GM18858 (cell line): ENCODE data around the gene SPTB.

Experiments used
- ATAC-seq: cut with Tn5 transposase; IDR thresholded peaks from one replicate; pipeline ENCODE4 v1.9.1; 2021; ENCODE audit not compliant: unreplicated experiment

SPTB gene

DNA sequence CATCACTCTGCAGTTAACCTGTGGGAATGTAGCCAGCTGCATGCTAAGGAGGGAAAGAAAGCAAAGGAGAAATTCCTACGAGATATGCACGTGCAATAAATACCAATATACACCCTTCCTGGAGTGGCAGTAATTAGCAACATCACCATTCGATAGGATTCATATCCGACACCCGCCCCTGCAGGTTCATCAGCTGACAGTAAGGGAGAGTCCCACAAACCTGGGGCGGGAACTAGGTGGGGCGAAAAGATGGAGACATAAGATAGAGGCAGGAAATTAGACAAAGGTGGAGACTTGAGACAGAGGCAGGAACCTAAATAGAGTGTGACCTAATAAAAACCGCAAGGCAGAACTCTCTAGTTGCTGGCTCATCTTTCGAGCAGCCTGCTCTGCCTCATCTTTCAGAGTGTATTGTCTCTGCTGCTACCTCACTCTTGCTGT lies 123.9 kb downstream of the SPTB start:
- no peak for ATAC-seq

DNA sequence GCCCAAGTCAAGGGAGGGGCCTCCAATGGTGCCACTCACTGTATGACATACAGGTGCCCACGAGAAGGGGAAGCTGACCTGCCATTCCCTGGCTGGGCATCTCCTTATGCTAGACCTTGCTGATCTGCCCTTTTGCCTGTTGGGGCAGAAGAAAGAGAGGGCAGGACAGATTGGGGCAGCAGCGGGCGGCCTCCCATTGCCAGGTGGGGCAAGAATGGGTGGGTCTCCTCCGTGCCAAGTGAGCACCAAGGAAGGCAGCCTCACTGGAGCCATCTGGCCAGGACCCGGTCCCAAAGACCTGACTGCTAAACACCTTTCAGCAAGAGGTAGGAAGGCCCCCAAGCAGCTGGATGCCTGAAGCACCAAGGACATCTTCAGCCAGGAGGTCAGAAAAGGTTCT lies 125.0 kb downstream of the SPTB start:
- no peak for ATAC-seq

DNA sequence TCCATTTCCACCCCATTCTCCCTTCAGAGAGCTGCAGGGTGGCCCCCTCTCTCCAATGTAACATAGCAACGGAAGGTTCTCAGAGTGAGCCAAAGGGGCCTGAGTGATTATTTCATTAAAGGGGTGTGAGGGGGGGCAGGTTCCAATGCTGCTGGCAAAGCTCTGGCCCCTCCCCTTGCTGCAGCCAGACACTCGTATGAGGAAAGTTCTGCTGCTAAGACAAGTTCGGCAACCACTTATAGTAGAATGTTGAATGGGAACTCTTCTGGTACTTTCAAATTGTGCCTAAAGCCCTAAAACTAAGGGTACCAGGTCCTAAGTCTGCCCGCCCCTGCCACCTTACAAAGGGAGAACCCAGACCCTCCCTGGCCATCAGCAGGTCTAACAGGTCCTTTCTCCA lies 125.7 kb downstream of the SPTB start:
- no peak for ATAC-seq

DNA sequence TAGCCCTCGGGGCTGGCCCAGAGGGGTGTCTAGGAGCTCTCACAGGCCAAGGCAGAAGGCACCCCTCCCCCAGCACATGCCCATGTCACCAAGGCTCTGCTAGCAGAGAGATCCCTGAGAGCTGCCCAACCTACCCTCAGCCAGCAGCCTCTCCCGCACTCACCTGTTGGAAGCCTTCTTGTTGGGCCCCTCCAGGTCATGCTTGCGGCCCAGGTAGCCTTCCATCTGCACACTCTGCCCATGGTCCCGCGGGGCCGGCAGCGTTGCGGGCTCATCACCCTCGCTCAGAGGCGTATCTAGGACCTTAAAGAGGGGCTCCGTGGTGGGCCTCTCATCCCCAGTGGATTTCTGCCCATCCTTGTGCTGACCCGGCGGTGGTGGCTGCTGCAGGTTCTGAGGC lies 126.3 kb downstream of the SPTB start:
- ATAC-seq: no peak

DNA sequence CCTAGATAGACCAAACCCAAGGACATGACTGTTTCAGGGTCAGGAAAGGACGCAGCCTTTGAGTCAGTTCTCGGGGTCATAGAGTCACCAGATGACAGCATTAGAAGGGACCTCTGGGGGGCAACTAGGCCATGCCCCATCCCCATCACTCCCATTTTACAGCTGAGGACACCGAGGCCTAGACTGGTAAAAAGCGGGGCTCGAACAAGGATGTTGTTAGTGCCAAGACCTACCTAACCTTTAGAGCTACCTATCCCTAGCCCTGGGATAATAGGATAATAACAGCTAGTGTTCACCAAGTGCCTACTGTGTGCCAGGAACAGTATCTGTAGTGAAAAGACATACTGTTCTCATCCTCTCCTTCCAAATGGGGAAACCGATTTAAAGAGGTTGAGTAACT lies 126.8 kb downstream of the SPTB start:
- no peak for ATAC-seq

DNA sequence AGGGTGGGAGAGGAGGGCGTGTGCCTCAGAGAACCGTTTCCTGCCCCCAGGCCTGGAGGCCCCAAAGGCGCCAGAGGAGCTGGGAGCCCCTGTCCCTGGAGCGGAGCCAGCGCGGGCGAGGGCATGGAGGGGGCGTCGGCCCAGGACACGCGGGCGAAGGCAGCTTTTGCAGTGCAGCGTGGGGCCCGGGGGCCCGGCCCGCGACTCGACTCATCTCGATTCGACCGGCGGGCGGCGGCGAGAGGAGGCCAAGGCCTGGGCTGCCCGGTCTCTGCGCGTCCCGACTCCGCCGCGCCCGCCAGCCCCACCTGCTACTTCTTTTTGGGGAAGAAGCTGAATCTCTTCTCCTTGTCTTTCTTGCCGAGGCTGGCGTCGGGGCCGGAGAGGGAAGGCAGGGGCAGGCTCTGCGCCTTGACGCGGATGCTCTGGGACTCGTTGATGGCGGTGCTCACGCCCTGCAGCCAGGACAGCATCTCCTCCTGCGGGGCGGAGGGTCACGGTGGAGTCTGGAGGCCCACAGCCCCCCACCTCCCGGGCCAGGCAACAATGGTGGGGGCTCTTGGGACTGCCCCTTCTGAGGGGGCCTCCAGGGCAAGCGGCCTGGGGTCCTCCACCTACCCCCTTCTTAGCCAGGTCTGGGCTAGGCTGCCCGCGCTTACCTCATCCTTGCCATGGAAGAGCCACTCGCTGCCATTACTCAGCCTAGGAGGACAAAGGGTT lies 130.6 kb downstream of the SPTB start:
- ATAC-seq: no peak

DNA sequence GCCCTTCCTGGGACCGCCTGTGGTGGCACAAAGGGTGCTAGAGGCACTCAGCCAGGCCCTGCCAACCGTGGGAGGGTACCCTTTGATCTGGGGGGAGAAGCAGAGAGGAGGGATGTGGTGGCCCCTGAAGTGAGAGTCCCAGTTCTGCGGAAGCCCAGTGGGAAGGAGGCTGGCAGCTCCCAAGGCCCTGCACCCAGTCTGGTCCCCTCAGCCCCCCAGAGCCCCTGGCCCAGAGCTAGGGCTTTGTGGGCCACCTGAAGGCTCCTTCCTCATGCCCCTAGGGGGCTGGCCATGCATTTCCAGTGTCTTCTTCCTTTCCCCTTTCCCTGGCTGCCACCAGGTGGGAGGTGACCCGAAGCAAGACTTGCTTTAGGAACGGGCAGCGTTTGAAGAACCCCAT lies 131.2 kb downstream of the SPTB start:
- ATAC-seq: no peak

DNA sequence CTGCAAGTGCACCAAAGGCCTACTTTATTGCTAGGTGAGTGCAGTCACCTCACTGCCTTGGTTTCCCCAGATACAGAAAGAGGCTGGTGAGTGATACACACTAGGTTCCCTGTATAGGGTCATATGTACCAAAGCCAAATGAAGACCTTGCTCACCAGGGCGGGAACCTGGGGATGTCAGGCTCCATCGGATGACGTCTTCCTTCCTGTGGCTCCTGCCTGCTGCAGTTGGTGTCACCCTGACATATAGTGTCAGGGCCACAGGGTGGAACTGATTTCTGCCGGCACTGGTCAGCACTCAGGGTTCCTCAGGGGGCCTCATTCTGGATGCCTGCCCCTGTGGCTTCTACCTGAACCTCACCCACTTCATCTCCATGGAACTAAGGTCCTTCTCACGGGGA lies 132.4 kb downstream of the SPTB start:
- no peak for ATAC-seq

DNA sequence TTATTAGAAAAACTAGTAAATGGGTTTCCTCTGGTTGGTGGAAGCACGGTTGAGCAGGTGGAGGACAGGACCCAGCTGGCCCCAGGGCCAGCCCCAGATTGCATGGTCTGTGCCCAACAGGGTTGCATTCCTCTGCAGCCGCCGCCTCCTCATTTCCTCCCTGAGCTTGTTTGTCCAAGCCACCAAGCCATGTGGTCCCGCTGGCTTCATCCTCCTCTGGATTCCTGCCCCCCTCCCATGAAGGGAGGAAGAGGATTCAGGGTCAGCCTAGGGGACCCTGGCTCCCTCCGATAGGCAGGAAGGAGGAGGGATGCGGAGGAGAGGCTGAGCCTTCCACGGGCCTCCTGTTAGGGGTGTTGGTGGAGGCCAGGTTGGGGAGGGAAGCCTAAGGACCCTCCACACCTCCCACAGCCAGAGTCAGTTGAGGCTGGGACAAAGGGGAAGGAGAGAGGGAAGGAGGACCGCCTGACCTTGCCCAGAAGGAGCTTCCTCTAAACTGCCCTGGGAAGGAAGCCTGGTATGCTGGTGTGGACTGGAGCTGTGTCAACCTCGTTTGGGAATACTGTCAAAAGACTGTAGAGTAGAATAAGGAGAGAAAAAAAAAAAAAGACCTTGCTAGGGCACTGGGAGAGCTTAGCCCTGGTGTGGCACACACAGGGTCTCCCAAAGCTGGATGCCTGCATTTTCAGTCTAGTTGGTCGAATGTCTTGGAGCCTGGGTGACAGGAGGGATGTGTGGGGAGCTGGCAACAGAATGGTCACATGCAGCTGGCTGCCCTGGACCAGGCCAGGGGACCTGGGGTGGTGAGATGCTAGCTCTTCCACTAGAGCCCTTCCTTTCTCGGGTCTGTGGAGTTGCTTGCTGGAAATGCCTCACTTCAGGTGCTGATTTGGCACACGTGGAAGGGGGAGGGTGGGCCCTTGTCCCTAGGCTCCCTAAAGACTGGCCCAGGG lies 133.1 kb downstream of the SPTB start:
- ATAC-seq: no peak

DNA sequence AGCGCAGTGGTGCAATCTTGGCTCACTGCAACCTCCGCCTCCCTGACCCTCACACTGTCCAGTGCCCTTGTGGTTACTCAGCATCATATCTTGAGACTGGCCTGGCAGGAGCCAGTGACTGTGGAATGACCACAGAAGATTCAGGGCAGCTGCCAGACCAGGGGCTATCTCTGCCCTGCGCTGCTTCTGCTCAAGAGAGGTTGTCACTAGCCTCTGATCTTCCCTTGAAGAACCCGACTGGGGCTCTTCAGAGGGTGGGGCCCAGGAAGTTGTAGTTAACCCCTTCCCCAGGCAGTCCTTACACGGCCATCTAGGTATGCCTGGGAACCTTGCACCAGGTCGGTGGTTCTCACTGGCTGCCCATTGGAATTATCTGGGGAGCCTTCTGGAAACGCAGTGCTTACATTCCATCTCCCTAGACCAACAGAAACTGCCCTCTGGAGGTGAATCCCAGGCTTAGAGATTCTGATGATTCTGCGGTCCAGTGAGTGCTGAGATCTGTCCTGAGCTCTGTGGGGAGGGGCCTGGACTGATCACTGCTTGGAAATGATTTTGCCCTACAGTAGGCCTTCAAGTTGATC lies 134.1 kb downstream of the SPTB start:
- ATAC-seq: no peak

DNA sequence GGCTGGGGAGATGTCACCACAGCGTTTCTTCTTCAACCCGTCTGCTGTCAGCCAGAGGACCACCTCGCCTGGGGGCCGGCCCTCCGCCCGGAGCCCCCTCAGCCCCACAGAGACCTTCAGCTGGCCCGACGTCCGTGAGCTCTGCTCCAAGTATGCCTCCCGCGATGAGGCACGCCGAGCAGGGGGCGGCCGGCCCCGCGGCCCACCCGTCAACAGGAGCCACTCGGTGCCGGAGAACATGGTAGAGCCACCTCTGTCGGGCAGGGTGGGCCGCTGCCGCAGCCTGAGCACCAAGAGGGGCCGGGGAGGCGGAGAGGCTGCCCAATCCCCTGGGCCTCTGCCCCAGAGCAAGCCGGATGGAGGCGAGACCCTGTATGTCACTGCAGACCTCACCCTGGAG lies 136.6 kb downstream of the SPTB start:
- ATAC-seq: no peak

DNA sequence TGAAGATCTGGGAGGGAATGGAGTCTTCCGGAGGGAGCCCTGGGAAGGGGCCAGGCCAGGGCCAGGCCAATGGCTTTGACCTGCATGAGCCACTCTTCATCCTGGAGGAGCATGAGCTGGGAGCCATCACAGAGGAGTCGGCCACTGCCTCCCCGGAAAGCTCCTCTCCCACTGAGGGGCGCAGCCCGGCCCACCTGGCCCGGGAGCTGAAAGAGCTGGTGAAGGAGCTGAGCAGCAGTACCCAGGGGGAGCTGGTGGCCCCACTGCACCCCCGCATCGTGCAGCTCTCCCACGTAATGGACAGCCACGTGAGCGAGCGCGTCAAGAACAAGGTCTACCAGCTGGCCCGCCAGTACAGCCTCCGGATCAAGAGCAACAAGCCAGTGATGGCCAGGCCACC lies 137.7 kb downstream of the SPTB start:
- ATAC-seq: no peak

DNA sequence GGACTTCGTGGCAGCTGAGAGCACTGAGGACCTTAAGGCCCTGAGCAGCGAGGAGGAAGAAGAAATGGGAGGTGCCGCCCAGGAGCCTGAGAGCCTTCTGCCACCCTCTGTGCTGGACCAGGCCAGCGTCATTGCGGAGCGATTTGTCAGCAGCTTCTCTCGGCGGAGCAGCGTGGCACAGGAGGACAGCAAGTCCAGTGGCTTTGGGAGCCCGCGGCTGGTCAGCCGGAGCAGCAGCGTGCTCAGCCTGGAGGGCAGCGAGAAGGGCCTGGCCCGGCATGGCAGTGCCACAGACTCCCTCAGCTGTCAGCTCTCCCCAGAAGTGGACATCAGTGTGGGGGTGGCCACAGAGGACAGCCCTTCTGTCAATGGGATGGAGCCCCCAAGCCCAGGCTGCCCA lies 138.5 kb downstream of the SPTB start:
- no peak for ATAC-seq

DNA sequence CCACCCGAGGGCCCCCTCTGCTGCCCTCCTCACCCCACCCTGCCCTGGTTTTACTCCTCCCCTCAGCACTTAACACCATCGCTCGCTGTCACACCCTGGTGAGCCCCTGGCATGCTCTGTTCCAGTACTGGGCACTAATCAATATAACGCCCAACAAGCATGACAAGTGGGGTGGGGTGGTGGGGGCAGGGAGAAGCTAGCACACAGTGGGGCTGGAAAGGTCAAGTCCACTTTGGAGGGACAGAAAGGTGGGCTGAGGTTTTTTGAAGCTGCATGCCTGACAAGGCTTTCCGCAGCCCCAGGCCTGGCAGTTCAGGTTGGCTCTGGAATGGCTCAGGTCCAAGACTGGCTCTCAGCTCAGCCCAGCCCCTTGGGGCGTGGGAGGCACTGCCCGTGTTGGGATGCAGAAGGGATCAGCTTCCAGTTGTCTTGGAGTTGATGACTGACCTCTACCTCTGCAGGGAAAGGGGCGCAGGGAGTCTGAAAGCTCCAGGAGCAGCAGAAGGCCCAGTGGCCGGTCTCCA lies 141.4 kb downstream of the SPTB start:
- no peak for ATAC-seq

DNA sequence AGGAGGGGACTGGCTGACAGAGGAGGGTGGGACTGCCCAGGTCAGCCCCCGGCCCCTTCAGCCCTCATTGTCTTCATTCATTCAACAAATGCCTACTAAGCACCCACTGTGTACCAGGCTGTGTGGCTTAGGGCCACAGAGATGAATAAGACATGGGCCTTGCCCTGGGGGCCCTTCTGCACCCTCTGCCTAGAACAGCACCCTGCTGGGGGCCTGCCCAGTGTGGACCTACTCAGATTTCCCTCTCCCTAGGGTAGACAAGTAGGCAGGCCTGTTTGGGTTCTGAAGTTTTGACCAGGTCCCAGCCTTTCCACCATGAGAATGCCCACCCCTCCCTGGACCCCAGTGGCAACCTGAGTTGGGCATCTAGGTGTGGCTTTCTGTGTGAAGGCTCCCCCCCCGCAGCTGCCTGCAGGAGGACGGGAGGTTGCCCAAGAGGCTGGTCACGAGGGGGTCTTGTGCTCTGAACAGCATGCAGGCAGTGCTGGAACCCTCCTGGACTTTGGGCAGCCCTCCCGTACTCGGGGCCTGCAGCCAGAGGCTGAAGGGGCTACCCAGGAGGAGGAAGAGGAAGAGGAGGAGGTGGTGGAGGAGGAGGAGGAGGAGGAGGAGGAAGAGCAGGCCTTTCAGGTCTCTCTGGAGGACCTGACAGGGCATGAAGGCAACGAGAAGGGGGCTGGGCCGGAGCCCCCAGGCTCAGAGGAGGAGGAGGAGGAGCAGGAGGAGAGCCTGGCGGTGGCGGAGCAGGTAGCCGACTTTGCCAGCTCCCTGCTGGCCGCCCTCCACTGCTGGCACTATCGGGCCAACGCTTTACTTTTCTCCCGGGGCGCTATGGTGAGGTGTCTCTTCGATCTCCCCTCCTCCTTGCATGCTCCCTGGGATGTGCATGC lies 142.1 kb downstream of the SPTB start:
- no peak for ATAC-seq

DNA sequence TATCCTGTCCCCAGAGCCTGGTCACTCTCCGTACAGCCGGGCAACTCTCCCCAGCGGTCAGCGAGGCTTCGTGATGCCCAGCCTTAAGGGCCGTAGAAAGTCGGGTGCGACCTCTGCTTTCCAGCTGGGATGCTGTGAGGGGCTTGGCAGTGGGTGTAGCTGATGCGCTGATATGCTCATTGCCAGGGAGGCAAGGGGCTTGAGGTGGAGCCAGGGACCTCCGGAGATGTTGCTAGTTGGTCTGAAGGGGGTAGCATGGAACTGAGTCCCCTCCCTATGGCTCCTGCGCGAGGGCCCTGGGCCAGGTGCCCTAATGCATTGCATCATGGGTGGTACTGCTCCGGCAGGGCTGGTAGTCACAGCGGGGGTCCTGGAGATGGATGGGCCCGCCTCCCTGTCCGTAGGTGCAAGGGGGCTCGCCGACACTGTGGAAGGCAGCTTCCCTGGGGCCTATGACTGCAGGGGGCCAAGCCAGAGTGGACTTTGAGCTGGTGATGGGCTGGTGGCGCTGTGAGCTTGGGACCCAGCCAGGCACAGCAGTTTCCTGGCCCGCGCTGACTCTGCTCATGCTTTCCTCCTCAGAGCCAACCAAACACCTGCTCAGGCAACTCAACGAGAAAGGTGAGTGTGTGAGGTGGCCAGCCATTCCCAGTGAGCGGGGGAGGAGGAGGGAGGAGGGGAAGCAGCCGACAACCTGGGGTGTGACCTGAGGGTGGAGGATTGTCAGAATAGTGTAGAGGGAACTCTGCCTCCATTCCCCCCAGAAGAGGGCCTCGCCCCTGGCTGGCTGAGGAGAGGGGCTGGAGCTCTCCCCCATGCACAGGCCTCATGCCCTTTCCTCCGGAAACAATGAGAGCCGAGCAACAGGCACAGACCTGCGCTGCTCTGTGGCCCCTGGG lies 143.2 kb downstream of the SPTB start:
- no peak for ATAC-seq

DNA sequence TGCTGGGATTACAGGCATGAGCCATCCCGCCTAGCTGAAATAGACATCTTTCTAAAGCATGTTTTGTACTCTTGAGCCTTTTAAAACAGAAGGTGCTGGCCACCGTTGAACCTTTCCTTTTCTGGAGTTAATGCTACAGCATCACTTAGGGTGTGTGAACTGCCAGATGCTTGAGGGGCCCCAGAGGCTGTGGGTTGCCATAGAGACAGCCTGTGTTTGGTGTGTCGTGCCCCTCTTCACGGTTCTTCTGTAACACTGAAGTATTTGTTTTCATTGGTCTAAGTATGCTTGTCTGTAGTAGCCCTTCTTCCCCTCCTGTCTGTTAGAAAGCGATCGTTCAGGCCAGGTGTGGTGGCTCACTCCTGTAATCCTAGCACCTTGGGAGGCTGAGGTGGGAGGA lies 144.7 kb downstream of the SPTB start:
- ATAC-seq: no peak

DNA sequence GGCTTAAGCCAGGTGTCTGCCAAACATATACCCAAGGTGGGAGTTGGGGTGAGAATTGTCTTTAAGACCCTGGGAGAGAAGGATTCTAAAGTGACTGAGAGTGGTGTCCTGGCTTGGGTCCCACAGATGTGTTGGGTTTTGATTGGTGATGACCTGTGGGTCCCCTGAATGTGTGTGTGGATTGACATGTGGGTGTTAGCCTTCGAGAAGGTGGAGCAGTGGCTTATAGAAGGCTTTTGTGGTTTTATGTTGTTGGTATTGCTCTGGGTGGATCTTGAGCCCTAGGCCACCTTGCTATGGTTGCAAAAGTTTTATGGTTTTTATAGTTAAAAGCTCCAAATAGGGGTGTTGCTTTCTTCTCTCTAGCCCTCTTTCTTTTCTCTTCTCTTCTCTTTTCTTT lies 145.8 kb downstream of the SPTB start:
- ATAC-seq: no peak

DNA sequence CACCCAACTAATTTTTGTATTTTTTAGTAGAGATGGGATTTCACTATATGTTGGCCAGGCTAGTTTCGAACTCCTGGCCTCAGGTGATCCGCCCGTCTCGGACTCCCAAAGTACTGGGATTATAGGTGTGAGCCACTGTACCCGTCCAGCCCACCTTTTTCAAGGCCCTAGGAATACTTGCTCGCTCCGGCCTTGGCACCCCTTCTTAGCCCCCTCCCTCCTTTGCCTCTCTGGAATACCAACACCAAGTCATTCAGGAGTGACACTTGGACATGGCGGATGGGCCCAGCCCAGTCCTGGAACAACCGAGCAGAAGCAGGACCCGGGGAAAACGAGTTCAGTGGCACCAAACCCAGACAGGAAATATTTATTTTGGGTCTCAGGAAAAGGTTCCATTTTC lies 146.4 kb downstream of the SPTB start:
- ATAC-seq: no peak
